HG03520 (cell line): ENCODE results near the gene RNF130.
"Not testable (repeated sequence)": the region's sequence is repeated elsewhere in the genome, so short reads cannot be mapped to it uniquely, and the experiment has no call there.

Experiments used
- ATAC-seq: cut with Tn5 transposase; IDR thresholded peaks from one replicate; pipeline ENCODE4 v1.9.1; 2021; ENCODE audit warnings: mild to moderate bottlenecking, moderate library complexity; ENCODE audit not compliant: unreplicated experiment

RNF130 gene

GRCh38 chr5:179978792-179979191, 92.8 kb downstream of the RNF130 start:
- ATAC-seq: no peak

- no peak for ATAC-seq
Observed at GRCh38 chr5:179975713-179976134, 95.8 kb downstream of the RNF130 start.

GRCh38 chr5:179974946-179975712, 96.4 kb downstream of the RNF130 start:
- ATAC-seq: peak; percentile 54

GRCh38 chr5:179974246-179974945, 97.2 kb downstream of the RNF130 start:
- ATAC-seq: no peak

DNA sequence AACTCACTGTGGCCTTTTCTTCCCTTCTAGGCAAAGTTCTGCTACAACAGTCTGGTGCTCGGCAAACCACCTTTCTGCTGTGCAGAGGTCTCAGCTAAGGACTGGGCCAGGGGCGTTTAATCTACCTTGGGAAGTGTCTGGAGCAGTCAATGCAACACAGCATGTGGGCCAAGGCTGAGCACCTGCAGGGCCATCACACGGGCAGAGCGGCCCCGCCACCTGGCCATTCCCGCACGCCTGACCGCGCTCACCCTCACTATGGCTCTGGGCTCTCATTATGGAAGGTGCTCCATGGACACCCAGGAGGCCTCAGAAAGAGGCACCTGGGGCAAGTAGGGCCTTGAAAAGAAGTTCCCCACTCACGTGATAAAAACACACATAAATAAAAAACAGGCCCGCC, 98.2 kb downstream of the RNF130 start:
- no peak for ATAC-seq

- no peak for ATAC-seq
Observed at GRCh38 chr5:179969110-179969509, 102.4 kb downstream of the RNF130 start.

DNA sequence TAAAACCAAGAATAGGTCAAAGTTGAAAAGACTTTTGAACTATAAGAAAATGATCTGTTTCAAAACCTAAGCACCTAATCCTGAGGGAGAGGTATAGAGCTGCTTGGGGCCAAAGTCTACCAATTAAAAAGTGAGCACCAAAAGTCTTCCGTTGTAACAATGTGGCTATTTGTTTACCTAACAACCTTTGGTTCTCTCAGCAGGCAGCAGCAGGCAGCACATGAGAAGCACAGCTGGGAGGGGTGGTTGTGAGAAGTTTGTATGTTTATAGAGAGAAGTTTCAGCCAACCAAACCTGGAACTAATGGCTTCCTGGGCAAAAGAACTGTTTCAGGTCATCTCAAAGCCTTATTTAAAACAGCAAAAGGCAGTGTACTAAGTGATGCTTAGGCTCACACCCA, 104.1 kb downstream of the RNF130 start:
- ATAC-seq: no peak

GRCh38 chr5:179964015-179964414, 107.5 kb downstream of the RNF130 start:
- no peak for ATAC-seq

DNA sequence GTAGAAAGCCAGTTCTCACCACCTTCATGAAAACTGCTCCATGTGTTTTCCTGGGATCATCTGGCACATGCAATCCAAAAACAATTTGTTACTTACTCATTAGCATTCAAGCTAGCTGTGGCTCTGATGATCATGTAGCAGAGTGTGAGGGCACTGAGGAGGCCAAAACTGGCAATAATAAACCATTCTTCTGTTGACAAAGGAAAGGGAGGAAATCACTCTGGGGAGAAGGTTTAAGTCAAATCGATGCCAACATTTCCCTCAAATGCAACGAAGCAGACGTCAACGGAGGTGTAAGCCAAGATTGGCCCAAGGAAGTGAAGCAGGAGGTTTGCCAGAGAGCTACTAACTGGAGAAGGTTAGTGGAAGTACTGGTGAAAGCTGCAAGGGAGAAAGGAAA, 108.2 kb downstream of the RNF130 start:
- ATAC-seq: no peak

DNA sequence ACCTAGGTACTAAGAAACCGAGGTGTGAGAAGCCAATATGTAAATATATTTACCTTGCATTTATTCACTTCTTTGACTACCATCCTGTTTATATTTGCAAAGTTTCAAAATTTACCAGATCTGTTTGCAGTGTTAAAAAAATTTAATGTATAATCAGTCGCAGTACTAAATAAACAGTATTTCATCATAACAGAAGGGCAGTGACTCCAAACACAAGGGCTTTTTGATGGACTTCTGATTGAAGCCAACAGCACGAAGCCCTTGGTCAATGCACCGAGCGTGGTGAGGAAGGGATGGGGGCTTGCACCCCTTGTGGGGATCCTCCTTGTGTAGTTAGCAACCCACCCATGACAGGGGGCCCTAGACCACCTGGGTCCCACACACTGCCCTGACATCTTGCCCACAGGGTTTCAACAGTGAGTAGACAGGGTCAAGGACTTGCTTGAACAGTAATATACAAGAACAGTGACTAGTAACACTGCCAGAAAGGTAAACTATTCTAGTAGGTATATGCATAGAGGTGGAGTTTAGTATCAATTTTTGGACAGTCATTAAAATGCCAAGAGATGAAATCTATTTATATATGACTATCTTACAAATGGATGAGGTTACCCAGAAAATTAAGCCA, 111.2 kb downstream of the RNF130 start:
- ATAC-seq: no peak

GRCh38 chr5:179959641-179960040, 111.9 kb downstream of the RNF130 start:
- ATAC-seq: no peak

DNA sequence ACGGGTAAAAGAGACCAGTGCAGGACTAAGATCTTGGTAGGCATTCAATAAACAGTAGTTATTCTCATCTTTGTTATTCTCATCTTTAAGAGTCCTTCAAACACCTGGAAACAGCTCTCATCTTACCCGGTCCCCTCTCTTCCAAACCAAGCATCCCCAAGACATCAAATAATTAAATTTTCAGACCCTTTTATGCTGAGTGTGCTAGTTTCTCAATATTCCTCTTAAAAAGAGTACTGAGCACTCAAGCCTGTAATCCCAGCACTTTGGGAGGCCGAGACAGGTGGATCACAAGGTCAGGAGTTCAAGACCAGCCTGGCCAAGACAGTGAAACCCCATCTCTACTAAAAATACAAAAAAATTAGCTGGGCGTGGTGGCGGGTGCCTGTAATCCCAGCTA, 112.4 kb downstream of the RNF130 start:
- not testable (repeated sequence) for ATAC-seq

GRCh38 chr5:179955630-179956029, 115.9 kb downstream of the RNF130 start:
- no peak for ATAC-seq

DNA sequence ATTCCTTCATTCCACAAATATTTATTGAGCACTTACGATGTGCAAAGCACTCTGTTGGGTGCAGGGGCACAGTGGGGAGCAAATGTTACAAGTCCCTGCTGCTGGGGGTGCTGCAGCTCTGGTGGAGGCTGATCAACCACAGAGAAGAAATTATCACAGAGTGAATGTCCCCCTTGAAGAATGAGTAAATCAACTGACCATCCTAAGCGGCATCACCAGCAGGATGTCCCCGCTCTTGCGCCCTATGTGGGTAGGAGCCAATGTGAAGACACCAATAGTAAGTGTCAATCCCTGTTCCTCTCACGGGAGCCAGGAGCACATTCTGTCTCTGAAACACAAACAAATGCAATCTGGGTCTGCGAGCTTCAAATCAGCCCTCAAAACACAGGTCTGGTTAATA, 116.5 kb downstream of the RNF130 start:
- no peak for ATAC-seq

DNA sequence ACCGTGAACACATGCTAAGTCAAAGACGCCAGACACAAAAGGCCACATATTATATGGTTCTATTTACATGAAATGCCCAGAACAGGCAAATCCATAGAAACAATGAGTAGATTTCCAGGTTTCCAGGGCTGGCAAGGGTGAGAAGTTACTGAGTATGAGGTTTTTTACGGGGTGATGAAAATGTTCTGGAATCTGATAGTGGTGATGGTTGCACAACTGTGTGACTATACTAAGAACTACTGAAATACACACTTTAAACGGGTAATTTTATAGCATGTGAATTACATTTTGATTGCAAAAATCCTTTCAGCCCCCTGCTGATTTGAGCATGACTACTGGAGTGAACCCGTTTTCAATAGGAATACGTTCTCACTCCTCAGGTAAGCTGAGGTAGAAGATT, 117.1 kb downstream of the RNF130 start:
- ATAC-seq: no peak

GRCh38 chr5:179953987-179954386, 117.6 kb downstream of the RNF130 start:
- no peak for ATAC-seq

- ATAC-seq: no peak
Observed at GRCh38 chr5:179936976-179937681, 134.4 kb downstream of the RNF130 start.

GRCh38 chr5:179930788-179931473, 140.6 kb downstream of the RNF130 start:
- ATAC-seq: no peak

GRCh38 chr5:179927824-179928223, 143.7 kb downstream of the RNF130 start:
- no peak for ATAC-seq

- ATAC-seq: no peak
Observed at GRCh38 chr5:179926657-179927056, 144.9 kb downstream of the RNF130 start.

GRCh38 chr5:179923436-179923835, 148.1 kb downstream of the RNF130 start:
- no peak for ATAC-seq
